Adrenal gland (tissue), 12 donors: ENCODE data around the gene DNAL1. TPM values are rescaled to one million over a fixed set of nuclear protein-coding genes. Genes with fewer than 3 reads are reported as not detected.
"Not testable (repeated sequence)": the region's sequence is repeated elsewhere in the genome, so short reads cannot be mapped to it uniquely, and the experiment has no call there.

Experiments used
- DNase-seq, 7 donors: peaks; one replicate each; pipeline ENCODE4 v3.0.0-alpha.2; 2019 to 2020
- H3K27ac ChIP-seq, 5 donors: fragments of 200-600 bp; sonication (generic) in 4 of 5; 1 replicate in 3 of 5; 2 replicates in 2 of 5; pipeline versions ENCODE4 v1.5.1 to v1.8.0; 2016 to 2020; ENCODE audit warnings: mild to moderate bottlenecking in 1 of 5
- H3K27me3 ChIP-seq: fragments of 200-600 bp; 2 replicates; pipeline ENCODE4 v1.8.0; 2021
- H3K36me3 ChIP-seq, 2 donors: fragments of 200-600 bp; replicated peaks in 1 of 2; 1 replicate in 1 of 2; 2 replicates in 1 of 2; pipeline versions ENCODE4 v1.5.1 to v1.8.0; 2018 to 2022
- H3K4me1 ChIP-seq, 2 donors: fragments of 200-600 bp; replicated peaks in 1 of 2; 1 replicate in 1 of 2; 2 replicates in 1 of 2; pipeline versions ENCODE4 v1.5.1 to v1.8.0; 2018 to 2021
- H3K4me3 ChIP-seq, 4 donors: fragments of 200-600 bp; sonication (generic) in 3 of 4; one replicate each; pipeline ENCODE4 v1.5.1; 2016 to 2018
- H3K9me3 ChIP-seq, 3 donors: fragments of 200-600 bp; sonication (generic) in 1 of 3; replicated peaks in 1 of 3; 1 replicate in 2 of 3; 2 replicates in 1 of 3; pipeline versions ENCODE4 v1.5.1 to v1.8.0; 2016 to 2021
- POLR2A ChIP-seq, 2 donors: fragments of 450-650 bp; IDR thresholded peaks; one replicate each; pipeline ENCODE4 v1.6.1; 2017; ENCODE audit warnings: antibody characterized with exemption in 2 of 2, mild to moderate bottlenecking in 2 of 2, moderate library complexity in 1 of 2
- WGBS, 4 donors: extraction: QIAGEN DNeasy Blood & Tissue Kit in 2 of 4; methylation state at CpG; one replicate each; pipeline versions ENCODE4 v1.1.5 to v1.1.7; 2013 to 2017; 5-methylcytosine and 5-hydroxymethylcytosine counted together
- intact Hi-C, 2 donors: fragments of 100-400 bp; cut with DNase I; formaldehyde crosslinking; loops; one replicate each; pipeline versions ENCODE4 v1.14.1 to v1.15.0; 2022 to 2023
- polyA plus RNA-seq, 3 donors: library from polyadenylated mRNA; stranded (reverse); fragments of 200-250 nt in 2 of 3; fragments of 350-450 nt in 1 of 3; fragmentation: Illumina TruSeq in 1 of 3; extraction: RNeasy Lipid Tissue Mini Kit (QIAGEN cat#74804) in 1 of 3; gene quantifications; one replicate each; pipeline ENCODE4 v1.2.3, GENCODE V29; 2013 to 2014
- total RNA-seq, 9 donors: library from RNA; depleted of rRNA in 4 of 9; stranded (reverse); fragments of >200 nt in 4 of 9; fragments of 120-200 nt in 1 of 9; fragmentation: NEBNext Ultra II Directional in 1 of 9; extraction: Animal tissue kit (Norgen Biotek cat#: 25700) in 1 of 9; gene quantifications; one replicate each; pipeline versions ENCODE4 v1.1.0 to v1.2.4, GENCODE V29; 2013 to 2023
- TF ChIP-seq, protein P1 (sequence below), 6 experiments: fragments of 450-650 bp in 4 of 6; fragments of 200-600 bp in 2 of 6; sonication (generic) in 1 of 6; IDR thresholded peaks; 1 replicate in 5 of 6; 2 replicates in 1 of 6; pipeline versions ENCODE4 v1.5.1 to v1.8.0; 2016 to 2021; ENCODE audit warnings: antibody characterized with exemption in 6 of 6, mild to moderate bottlenecking in 2 of 6, moderate library complexity in 1 of 6
- donor health status: healthy with polysubstance abuse.
- donor health status: Bipolar disorder and iron deficiency.
- donor health status: DM: yes; HTN: yes; CAD: no.
- donor health status: DM: no; HTN: no; CAD: no.
- donor health status: DM: no; HTN: no; CAD: no.
- donor health status: DM: yes; HTN: yes; CAD: no.

The DNAL1 gene
- total and polyA plus RNA-seq, 12 donors, result 3.6 to 24.2 (median 13.0) TPM

DNA sequence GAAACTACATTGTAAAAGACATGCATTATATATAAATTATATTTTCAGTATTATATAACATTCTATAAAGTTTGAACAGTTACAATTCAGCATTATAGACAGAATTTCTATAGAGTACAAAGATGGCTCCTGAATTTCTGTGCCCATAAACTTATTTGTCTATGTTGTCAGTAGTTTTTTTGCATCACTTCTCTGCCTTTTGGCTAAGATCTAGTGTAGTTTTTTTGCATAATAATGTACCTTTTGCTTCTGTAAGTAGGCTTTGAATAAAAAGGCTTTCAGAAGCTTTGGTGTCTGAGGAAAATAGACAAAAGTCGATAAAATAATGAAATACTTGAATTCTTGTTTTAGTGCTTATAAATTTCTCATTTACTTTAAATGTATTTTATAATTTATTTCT, 11.1 kb downstream of the DNAL1 start:
- 91 to 97% (median 95%) methylated on average over 1 of the region's 1 CpG for WGBS, 4 donors

DNA sequence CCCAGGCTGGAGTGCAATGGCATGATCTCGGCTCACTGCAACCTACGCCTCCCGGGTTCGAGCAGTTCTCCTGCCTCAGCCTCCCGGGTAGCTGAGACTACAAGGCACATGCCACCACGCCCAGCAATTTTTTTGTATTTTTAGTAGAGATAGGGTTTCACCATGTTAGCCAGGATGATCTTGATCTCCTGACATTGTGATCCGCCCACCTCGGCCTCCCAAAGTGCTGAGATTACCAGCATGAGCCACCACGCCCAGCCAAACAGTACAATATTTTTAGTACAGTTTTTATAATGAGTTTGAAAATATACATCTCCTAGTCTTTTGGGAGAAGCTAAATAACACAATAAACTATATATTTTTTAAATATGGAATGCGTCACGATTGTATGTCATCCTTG, 14.4 kb downstream of the DNAL1 start:
- H3K4me1 ChIP-seq, H3K36me3 ChIP-seq, H3K27me3 ChIP-seq, DNase-seq, H3K4me3 ChIP-seq, H3K9me3 ChIP-seq, H3K27ac ChIP-seq, intact Hi-C loops: not testable (repeated sequence)
- 91 to 97% (median 94%) methylated on average over 11 of the region's 11 CpGs for WGBS, 4 donors

More for the DNA sequence above, 11.1 kb downstream of the DNAL1 start:
- Histone ChIP-seq H3K4me3 (no peak overlapping the region), H3K27me3 (no peaks in the 10 kb centered on the region), H3K4me1 (no peaks in the 10 kb centered on the region), H3K27ac (no peak overlapping the region), H3K9me3 (no peaks in the 10 kb centered on the region), H3K36me3 (peaks cover 0 to 12% of the 10 kb centered on the region in 2 donors)
- intact Hi-C loops, result no loop called here
- TF ChIP-seq POLR2A (IDR thresholded peaks at IDR 0.05), result no peak
- TF ChIP-seq, protein P1, sequence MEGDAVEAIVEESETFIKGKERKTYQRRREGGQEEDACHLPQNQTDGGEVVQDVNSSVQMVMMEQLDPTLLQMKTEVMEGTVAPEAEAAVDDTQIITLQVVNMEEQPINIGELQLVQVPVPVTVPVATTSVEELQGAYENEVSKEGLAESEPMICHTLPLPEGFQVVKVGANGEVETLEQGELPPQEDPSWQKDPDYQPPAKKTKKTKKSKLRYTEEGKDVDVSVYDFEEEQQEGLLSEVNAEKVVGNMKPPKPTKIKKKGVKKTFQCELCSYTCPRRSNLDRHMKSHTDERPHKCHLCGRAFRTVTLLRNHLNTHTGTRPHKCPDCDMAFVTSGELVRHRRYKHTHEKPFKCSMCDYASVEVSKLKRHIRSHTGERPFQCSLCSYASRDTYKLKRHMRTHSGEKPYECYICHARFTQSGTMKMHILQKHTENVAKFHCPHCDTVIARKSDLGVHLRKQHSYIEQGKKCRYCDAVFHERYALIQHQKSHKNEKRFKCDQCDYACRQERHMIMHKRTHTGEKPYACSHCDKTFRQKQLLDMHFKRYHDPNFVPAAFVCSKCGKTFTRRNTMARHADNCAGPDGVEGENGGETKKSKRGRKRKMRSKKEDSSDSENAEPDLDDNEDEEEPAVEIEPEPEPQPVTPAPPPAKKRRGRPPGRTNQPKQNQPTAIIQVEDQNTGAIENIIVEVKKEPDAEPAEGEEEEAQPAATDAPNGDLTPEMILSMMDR (IDR thresholded peaks at IDR 0.05), result no peak
- DNase-seq, result no peak

DNA sequence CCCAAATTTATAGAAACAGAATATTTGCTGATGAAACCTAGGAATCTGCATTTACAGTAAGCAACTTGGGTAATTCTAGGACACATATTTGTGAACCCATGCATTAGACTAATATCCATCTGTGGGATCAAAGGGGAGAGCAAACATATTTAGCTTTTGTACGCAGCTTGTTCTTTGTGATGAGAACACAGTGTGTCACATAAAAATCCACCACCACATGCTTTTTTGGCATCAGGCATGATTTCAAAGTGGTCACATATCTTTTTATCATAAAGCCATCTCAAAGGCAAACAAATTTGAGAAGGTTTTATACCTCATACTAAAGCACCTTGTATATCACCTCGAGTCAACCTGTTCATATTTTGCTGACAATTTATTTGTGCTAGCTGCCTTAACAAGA, 15.7 kb downstream of the DNAL1 start:
- TF ChIP-seq, protein P1 (IDR thresholded peaks at IDR 0.05), result no peak
- TF ChIP-seq POLR2A (IDR thresholded peaks at IDR 0.05), result no peak
- Histone ChIP-seq H3K27me3 (no peaks in the 10 kb centered on the region), H3K27ac (no peak overlapping the region), H3K4me1 (peaks cover 0 to 5% of the 10 kb centered on the region in 2 donors), H3K36me3 (peaks cover 4 to 5% of the 10 kb centered on the region in 2 donors), H3K9me3 (no peaks in the 10 kb centered on the region), H3K4me3 (no peak overlapping the region)
- WGBS, 4 donors, result 87 to 98% (median 95%) methylated on average over 2 of the region's 2 CpGs
- DNase-seq, result no peak
- intact Hi-C loops, result no loop called here

DNA sequence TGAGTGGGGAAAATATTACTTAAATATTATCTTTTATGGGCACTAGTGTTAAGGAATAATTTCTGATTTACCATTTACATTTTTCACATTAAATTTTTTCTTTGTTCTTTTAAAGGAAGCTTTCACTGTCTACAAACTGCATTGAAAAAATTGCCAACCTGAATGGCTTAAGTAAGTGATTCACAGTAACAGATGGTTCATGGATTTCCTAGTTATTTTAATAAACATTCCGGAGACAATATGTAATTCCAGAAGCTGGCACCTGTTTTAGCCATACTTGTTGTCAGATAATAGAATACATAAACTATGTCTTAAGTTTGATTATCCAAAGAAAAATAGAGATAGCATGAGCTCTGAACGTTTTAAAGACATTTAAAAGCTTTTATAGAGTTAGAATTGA, 17.1 kb downstream of the DNAL1 start:
- Histone ChIP-seq H3K27me3 (no peaks in the 10 kb centered on the region), H3K27ac (no peak overlapping the region), H3K36me3 (peaks cover 4 to 5% of the 10 kb centered on the region in 2 donors), H3K4me1 (peaks cover 0 to 5% of the 10 kb centered on the region in 2 donors), H3K4me3 (no peak overlapping the region), H3K9me3 (no peaks in the 10 kb centered on the region)
- intact Hi-C loops, result no loop called here
- 75 to 89% (median 86%) methylated on average over 2 of the region's 2 CpGs for WGBS, 4 donors
- no peak for DNase-seq
- TF ChIP-seq POLR2A (IDR thresholded peaks at IDR 0.05), result no peak
- TF ChIP-seq, protein P1 (IDR thresholded peaks at IDR 0.05), result no peak

DNA sequence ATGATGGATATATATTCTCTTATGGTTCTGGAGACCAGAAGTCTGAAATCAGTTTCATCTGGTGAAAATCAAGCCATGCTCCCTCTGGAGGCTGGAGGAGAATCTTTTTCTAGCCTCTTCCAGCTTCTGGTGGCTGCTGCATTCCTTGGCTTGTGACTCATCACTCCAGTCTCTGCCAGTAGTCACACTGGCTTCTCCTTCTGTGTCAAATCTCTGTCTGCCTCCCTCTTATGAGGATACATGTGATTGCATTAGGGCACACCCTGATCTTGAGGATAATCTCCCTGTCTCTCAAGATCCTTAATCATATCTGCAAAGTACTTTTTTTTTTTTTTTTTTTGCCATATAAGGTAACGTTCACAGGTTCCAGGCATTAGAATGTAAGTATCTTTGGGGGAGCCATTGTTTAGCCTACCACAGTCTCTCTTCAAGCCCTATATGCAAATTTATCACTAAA, 17.7 kb downstream of the DNAL1 start:
- TF ChIP-seq, protein P1 (IDR thresholded peaks at IDR 0.05), result peak in 4 of 6 experiments; percentile 27 to 55 (median 38)
- TF ChIP-seq POLR2A (IDR thresholded peaks at IDR 0.05), result no peak
- 76 to 87% (median 82%) methylated on average over 1 of the region's 1 CpG for WGBS, 4 donors
- Histone ChIP-seq H3K9me3 (no peaks in the 10 kb centered on the region), H3K4me3 (no peak overlapping the region), H3K36me3 (peaks cover 4 to 5% of the 10 kb centered on the region in 2 donors), H3K27ac (no peak overlapping the region), H3K4me1 (peaks cover 0 to 5% of the 10 kb centered on the region in 2 donors), H3K27me3 (no peaks in the 10 kb centered on the region)
- intact Hi-C loops, result no loop called here
- peak in 6 of 7 donors; percentile 61 to 67 (median 65) for DNase-seq
